Measurements from ENCODE around the gene GAK. TPM values are rescaled to one million over a fixed set of nuclear protein-coding genes. Genes with fewer than 3 reads are reported as not detected.
A peak's percentile ranks its signal among the peaks of the same experiment; 100 is the strongest.

Gene GAK
- total RNA-seq, 2 donors from 2014 or later: 168 to 234 TPM

GRCh38 chr4:967113-968104 is 35.3 kb upstream of the GAK start:
- no peaks in the 10 kb centered on the region for H3K27me3 Mint-ChIP-seq
- H3K4me1 Mint-ChIP-seq (ENCODE audit: low read depth in 2 of 2): peaks cover 9 to 19% of the 10 kb centered on the region in 2 donors
- H3K27ac Mint-ChIP-seq: no peak overlapping the region
- no peak overlapping the region for H3K4me3 Mint-ChIP-seq
- DNase-seq (ENCODE audit: low spot score) (no peak), ATAC-seq (no peak)
- no peaks in the 10 kb centered on the region for H3K36me3 Mint-ChIP-seq
- no peaks in the 10 kb centered on the region for H3K9me3 Mint-ChIP-seq

- no peaks in the 10 kb centered on the region for H3K9me3 Mint-ChIP-seq
- peaks cover 9 to 18% of the 10 kb centered on the region in 2 donors for H3K4me1 Mint-ChIP-seq (ENCODE audit: low read depth in 2 of 2)
- H3K27ac Mint-ChIP-seq: no peak overlapping the region
- H3K4me3 Mint-ChIP-seq: no peak overlapping the region
- no peaks in the 10 kb centered on the region for H3K27me3 Mint-ChIP-seq
- H3K36me3 Mint-ChIP-seq: no peaks in the 10 kb centered on the region
- ATAC-seq (no peak), DNase-seq (ENCODE audit: low spot score) (peak; percentile 58)
Observed at GRCh38 chr4:966266-967112, 34.4 kb upstream of the GAK start.

GRCh38 chr4:965766-966134 is 33.6 kb upstream of the GAK start:
- ATAC-seq (no peak), DNase-seq (ENCODE audit: low spot score) (no peak)
- Mint-ChIP-seq H3K4me1 (ENCODE audit: low read depth in 2 of 2) (peaks cover 7 to 13% of the 10 kb centered on the region in 2 donors), H3K27ac (no peak overlapping the region), H3K36me3 (no peaks in the 10 kb centered on the region), H3K4me3 (no peak overlapping the region), H3K9me3 (no peaks in the 10 kb centered on the region), H3K27me3 (no peaks in the 10 kb centered on the region)

GRCh38 chr4:965048-965765 is 33.1 kb upstream of the GAK start:
- H3K9me3 Mint-ChIP-seq: no peaks in the 10 kb centered on the region

GRCh38 chr4:964346-965025 is 32.4 kb upstream of the GAK start:
- ATAC-seq (no peak), DNase-seq (ENCODE audit: low spot score) (peak; percentile 58)
- H3K9me3 Mint-ChIP-seq: no peaks in the 10 kb centered on the region
- H3K4me1 Mint-ChIP-seq (ENCODE audit: low read depth in 2 of 2): peaks cover 0 to 2% of the 10 kb centered on the region in 2 donors
- H3K27me3 Mint-ChIP-seq: no peaks in the 10 kb centered on the region
- H3K4me3 Mint-ChIP-seq: no peak overlapping the region
- no peak overlapping the region for H3K27ac Mint-ChIP-seq
- no peaks in the 10 kb centered on the region for H3K36me3 Mint-ChIP-seq

More at GRCh38 chr4:965048-965765, 33.1 kb upstream of the GAK start:
- ATAC-seq (no peak), DNase-seq (ENCODE audit: low spot score) (peak; percentile 58)
- H3K4me1 Mint-ChIP-seq (ENCODE audit: low read depth in 2 of 2): peaks cover 2 to 7% of the 10 kb centered on the region in 2 donors
- H3K4me3 Mint-ChIP-seq: no peak overlapping the region
- no peaks in the 10 kb centered on the region for H3K27me3 Mint-ChIP-seq
- H3K36me3 Mint-ChIP-seq: no peaks in the 10 kb centered on the region
- H3K27ac Mint-ChIP-seq: no peak overlapping the region

GRCh38 chr4:963276-964225 is 31.4 kb upstream of the GAK start:
- ATAC-seq (no peak), DNase-seq (ENCODE audit: low spot score) (peak; percentile 60)
- H3K27me3 Mint-ChIP-seq: no peaks in the 10 kb centered on the region
- no peak overlapping the region for H3K27ac Mint-ChIP-seq
- no peak overlapping the region for H3K4me3 Mint-ChIP-seq
- H3K9me3 Mint-ChIP-seq: no peaks in the 10 kb centered on the region
- H3K36me3 Mint-ChIP-seq: no peaks in the 10 kb centered on the region
- H3K4me1 Mint-ChIP-seq (ENCODE audit: low read depth in 2 of 2): peaks cover 0 to 6% of the 10 kb centered on the region in 2 donors

GRCh38 chr4:962231-963208 is 30.4 kb upstream of the GAK start:
- Mint-ChIP-seq H3K4me3 (no peak overlapping the region), H3K9me3 (no peaks in the 10 kb centered on the region), H3K4me1 (ENCODE audit: low read depth in 2 of 2) (peaks cover 0 to 6% of the 10 kb centered on the region in 2 donors), H3K36me3 (no peaks in the 10 kb centered on the region), H3K27ac (no peak overlapping the region), H3K27me3 (no peaks in the 10 kb centered on the region)
- ATAC-seq: no peak
- peak; percentile 59 for DNase-seq (ENCODE audit: low spot score)

GRCh38 chr4:961351-962230 is 29.5 kb upstream of the GAK start:
- Mint-ChIP-seq H3K36me3 (no peaks in the 10 kb centered on the region), H3K9me3 (no peaks in the 10 kb centered on the region), H3K27ac (no peak overlapping the region), H3K27me3 (no peaks in the 10 kb centered on the region), H3K4me3 (no peak overlapping the region), H3K4me1 (ENCODE audit: low read depth in 2 of 2) (peaks cover 0 to 6% of the 10 kb centered on the region in 2 donors)
- peak; percentile 59 for DNase-seq (ENCODE audit: low spot score)
- no peak for ATAC-seq

- H3K36me3 Mint-ChIP-seq: no peaks in the 10 kb centered on the region
Observed at GRCh38 chr4:960636-961350, 28.7 kb upstream of the GAK start.

GRCh38 chr4:960140-960635 is 28.1 kb upstream of the GAK start:
- H3K9me3 Mint-ChIP-seq: no peaks in the 10 kb centered on the region
- no peak overlapping the region for H3K27ac Mint-ChIP-seq
- ATAC-seq (peak in 1 of 2 donors; percentile 8), DNase-seq (ENCODE audit: low spot score) (peak; percentile 38)
- H3K4me3 Mint-ChIP-seq: no peak overlapping the region
- H3K36me3 Mint-ChIP-seq: no peaks in the 10 kb centered on the region
- peaks cover 0 to 6% of the 10 kb centered on the region in 2 donors for H3K4me1 Mint-ChIP-seq (ENCODE audit: low read depth in 2 of 2)
- no peaks in the 10 kb centered on the region for H3K27me3 Mint-ChIP-seq

More at GRCh38 chr4:960636-961350, 28.7 kb upstream of the GAK start:
- Mint-ChIP-seq H3K27ac (no peak overlapping the region), H3K4me3 (no peak overlapping the region), H3K27me3 (no peaks in the 10 kb centered on the region), H3K9me3 (no peaks in the 10 kb centered on the region), H3K4me1 (ENCODE audit: low read depth in 2 of 2) (peaks cover 0 to 6% of the 10 kb centered on the region in 2 donors)
- ATAC-seq (no peak), DNase-seq (ENCODE audit: low spot score) (peak; percentile 61)

Measured in natural killer cell treated with Interleukin-12 subunit alpha and Interleukin-12 subunit beta and Interleukin-15 and Interleukin-18, amount 100 ng/mL, for 72 hours (primary cell).